ENCODE results near the gene ZNF148.

The ZNF148 gene

DNA sequence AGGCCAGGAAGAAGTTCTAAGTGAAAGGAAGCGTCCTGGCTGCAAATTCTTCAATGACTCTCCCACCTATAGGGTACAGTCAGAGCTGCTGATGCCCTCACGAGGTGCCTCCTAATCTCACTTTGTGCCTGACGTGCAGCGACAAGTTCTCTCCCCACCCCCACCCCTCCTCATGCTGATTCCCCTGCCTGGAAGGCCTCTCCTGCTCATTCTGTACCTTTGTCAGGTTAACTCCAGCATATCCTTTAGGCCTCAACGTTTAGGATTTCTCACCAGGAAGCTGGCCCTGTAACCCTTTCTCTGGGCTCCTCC is 187.6 kb downstream of the ZNF148 start:
- TF ChIP-seq, protein P1, sequence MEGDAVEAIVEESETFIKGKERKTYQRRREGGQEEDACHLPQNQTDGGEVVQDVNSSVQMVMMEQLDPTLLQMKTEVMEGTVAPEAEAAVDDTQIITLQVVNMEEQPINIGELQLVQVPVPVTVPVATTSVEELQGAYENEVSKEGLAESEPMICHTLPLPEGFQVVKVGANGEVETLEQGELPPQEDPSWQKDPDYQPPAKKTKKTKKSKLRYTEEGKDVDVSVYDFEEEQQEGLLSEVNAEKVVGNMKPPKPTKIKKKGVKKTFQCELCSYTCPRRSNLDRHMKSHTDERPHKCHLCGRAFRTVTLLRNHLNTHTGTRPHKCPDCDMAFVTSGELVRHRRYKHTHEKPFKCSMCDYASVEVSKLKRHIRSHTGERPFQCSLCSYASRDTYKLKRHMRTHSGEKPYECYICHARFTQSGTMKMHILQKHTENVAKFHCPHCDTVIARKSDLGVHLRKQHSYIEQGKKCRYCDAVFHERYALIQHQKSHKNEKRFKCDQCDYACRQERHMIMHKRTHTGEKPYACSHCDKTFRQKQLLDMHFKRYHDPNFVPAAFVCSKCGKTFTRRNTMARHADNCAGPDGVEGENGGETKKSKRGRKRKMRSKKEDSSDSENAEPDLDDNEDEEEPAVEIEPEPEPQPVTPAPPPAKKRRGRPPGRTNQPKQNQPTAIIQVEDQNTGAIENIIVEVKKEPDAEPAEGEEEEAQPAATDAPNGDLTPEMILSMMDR (conservative IDR thresholded peaks at IDR 0.05; ENCODE audit: control insufficient read depth, insufficient read depth, low read depth, low read length), result no peak
- no peak for DNase-seq (ENCODE audit: low read depth)
- H3K4me3 ChIP-seq (ENCODE audit: control insufficient read depth, low read depth, low read length), result no peak overlapping the region

DNA sequence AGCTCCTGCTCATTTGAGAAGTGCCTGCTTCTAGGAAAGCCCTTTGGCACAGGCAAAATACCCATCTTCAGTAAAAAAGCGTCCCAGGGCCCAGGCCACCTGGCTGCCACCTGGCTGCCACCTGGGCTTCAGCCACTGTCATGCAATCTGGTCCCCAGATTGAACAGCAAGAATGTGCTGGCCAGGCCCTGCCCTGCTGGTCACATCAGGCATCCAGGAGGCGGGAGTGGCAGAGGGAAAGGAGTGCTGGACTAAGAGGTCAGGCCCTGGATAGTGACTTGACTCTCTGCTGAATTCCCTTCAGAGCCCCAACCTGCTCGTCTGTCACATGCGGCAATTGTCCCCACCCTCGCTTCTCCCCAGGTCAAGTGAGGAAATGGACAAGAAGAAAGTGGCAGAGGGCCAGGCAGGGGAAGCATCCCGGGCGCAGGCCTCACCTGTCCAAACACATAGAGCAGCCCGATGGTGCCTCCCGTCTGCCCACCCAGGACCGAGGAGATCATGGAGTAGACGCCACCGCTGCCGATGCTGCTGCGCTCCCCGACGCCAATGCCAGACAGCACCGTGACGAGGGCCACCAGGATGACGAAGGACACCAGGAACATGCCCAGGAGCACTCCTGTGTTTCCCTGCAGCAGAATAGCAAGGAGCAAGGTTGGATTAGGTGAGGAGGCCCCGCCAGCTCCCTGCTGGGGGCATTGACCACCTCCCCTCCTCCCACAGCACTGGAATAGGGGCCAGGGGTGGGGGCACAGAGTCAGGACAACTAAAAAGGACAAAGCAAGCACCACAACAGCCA is 188.1 kb downstream of the ZNF148 start:
- TF ChIP-seq, protein P1 (conservative IDR thresholded peaks at IDR 0.05; ENCODE audit: control insufficient read depth, insufficient read depth, low read depth, low read length), result no peak
- no peak overlapping the region for H3K4me3 ChIP-seq (ENCODE audit: control insufficient read depth, low read depth, low read length)
- DNase-seq (ENCODE audit: low read depth), result no peak

DNA sequence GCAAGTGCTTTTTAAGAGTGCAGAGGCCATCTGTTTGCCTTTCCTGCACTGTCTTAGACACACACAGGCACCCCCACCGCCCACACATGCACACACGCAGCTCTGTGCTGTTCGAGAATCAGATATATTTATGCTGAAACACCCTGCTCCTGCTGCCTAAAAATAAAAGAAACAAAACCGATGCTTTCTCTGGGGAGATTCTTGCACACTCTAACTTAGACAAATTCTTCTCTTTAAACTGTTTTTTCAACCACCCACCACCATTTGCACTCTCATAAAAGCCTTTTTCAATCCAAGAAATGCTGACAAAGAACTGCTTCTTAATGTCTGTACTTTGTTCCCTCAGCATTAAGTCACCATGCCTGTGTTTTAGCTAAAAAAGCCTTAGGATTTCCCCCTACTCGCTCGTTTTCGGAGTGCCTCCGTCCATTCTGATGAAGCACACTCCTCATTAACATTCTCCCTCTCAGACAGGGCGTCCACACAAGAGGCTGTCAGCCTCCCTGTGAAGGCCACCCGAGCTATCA is 188.8 kb downstream of the ZNF148 start:
- DNase-seq (ENCODE audit: low read depth), result peak; percentile 51
- no peak overlapping the region for H3K4me3 ChIP-seq (ENCODE audit: control insufficient read depth, low read depth, low read length)
- TF ChIP-seq, protein P1 (conservative IDR thresholded peaks at IDR 0.05; ENCODE audit: control insufficient read depth, insufficient read depth, low read depth, low read length), result no peak

DNA sequence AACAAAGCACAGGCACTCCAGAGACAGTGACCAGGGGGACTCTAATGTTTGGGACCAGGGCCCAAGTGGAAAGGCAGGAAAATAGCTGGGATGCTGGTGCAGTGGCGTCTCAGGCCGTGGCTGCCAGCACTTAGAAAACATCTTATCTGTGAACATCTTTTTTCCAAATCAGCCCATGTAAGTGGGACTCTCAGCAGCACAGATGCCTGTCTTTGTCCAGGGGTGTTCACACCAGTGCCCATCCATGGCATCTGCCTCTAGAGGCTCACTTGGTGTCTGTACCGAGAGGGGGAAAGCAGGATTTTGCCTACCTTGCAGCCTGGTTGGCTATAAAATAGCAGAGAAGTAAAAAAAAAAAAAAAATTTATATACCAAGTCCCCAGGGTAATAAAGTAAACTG is 189.3 kb downstream of the ZNF148 start:
- H3K4me3 ChIP-seq (ENCODE audit: control insufficient read depth, low read depth, low read length), result no peak overlapping the region
- no peak for DNase-seq (ENCODE audit: low read depth)
- TF ChIP-seq, protein P1 (conservative IDR thresholded peaks at IDR 0.05; ENCODE audit: control insufficient read depth, insufficient read depth, low read depth, low read length), result no peak

DNA sequence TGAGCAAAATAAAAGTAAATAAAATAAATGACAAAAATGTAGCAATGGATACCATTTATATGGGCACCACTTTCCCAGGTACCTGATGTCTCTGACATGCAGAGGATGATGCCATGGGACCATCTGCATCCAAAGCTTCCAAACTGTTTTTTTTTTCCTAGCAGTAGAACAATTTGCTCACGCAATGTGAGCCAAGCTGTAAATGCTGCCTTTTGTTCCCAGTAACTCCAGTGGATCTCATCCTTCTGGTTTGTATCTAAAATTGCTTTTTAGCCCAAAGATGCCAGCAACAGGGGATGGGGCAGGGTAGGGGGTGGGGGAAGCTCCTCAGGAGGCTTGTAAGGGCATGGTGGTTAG is 195.3 kb downstream of the ZNF148 start:
- no peak for DNase-seq (ENCODE audit: low read depth)
- TF ChIP-seq, protein P1 (conservative IDR thresholded peaks at IDR 0.05; ENCODE audit: control insufficient read depth, insufficient read depth, low read depth, low read length), result no peak
- H3K4me3 ChIP-seq (ENCODE audit: control insufficient read depth, low read depth, low read length), result no peak overlapping the region

DNA sequence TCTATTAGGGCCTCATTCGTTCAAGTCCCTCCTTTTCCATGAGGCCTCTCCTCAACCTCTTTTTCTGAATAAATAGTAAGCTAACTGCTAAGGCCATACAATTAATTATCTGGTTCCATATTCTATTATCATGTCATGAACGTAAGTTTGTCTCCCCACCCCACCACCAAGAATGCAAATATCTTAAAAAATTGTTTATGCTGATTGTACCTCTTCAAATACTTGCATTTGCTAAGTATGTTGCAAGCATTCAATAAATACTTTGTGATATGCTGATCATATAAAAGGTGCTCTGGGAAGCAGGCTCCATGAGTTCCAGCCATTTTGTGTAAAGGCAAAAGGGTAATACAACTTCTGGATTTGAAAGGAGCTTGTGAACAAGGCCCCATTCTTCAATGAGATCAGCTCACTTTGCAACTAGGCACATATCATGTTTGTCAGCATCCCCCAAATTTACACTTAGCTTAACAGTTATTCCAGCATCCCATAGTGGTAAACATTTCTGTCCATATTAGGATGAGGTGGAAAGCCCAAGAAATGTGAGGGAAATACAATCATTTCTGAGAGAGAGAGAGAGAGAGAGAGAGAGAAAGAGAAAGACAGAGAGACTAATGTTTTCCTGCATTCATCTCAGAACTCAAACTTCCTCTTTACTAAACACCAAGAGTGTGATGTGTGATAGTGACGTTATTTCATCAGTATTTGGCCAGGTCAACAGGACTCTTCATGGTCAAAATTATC is 195.8 kb downstream of the ZNF148 start:
- no peak overlapping the region for H3K4me3 ChIP-seq (ENCODE audit: control insufficient read depth, low read depth, low read length)
- DNase-seq (ENCODE audit: low read depth), result no peak
- TF ChIP-seq, protein P1 (conservative IDR thresholded peaks at IDR 0.05; ENCODE audit: control insufficient read depth, insufficient read depth, low read depth, low read length), result no peak
